ENCODE data around the gene DUS1L. TPM values are rescaled to one million over a fixed set of nuclear protein-coding genes. Genes with fewer than 3 reads are reported as not detected.

DUS1L gene
- total and polyA plus RNA-seq, 12 donors: 34.1 to 191 (median 44.1) TPM

GRCh38 chr17:82021107-82021899 is 44.3 kb downstream of the DUS1L start:
- H3K4me3 ChIP-seq: peak overlapping the region in 6 of 10 donors; percentile 75 to 100 (median 94)

GRCh38 chr17:82020572-82021106 is 45.0 kb downstream of the DUS1L start:
- H3K4me1 ChIP-seq: peaks cover 19 to 34% (median 29%) of the 10 kb centered on the region in 9 donors
- WGBS, 2 donors: 84% methylated on average over 14 of the region's 14 CpGs
- no peak overlapping the region for H3K27ac ChIP-seq
- no peak for TF ChIP-seq CTCF (IDR thresholded peaks at IDR 0.05)
- no peaks in the 10 kb centered on the region for H3K27me3 ChIP-seq
- H3K4me3 ChIP-seq: no peak overlapping the region
- DNase-seq: no peak
- H3K9me3 ChIP-seq: no peaks in the 10 kb centered on the region
- ATAC-seq: no peak
- peaks cover 0 to 26% (median 0%) of the 10 kb centered on the region in 9 donors for H3K36me3 ChIP-seq
- intact Hi-C loops (cut with DNase I): loop anchor here in 8 of 10 donors (1.0 to 2.0 kb wide), 3 partner anchors 60 to 62 kb away; partner anchors contain the start of gene NOTUM (in 3 of the 8)

More at GRCh38 chr17:82021107-82021899, 44.3 kb downstream of the DUS1L start:
- H3K9me3 ChIP-seq: no peaks in the 10 kb centered on the region
- H3K36me3 ChIP-seq: peaks cover 0 to 26% (median 0%) of the 10 kb centered on the region in 9 donors
- peak overlapping the region in 1 of 10 donors; percentile 87 for H3K27ac ChIP-seq
- peak; percentile 62 to 71 for DNase-seq
- peak in 5 of 8 donors; percentile 2 to 28 (median 15) for ATAC-seq
- 49 to 52% methylated on average over 25 of the region's 25 CpGs for WGBS, 2 donors
- H3K4me1 ChIP-seq: peaks cover 19 to 34% (median 29%) of the 10 kb centered on the region in 9 donors
- no peaks in the 10 kb centered on the region for H3K27me3 ChIP-seq
- peak; percentile 47 to 75 (median 67) for TF ChIP-seq CTCF (IDR thresholded peaks at IDR 0.05)
- intact Hi-C loops (cut with DNase I): loop anchor here in 8 of 10 donors (1.0 to 2.0 kb wide), 3 partner anchors 61 to 63 kb away; partner anchors contain the start of gene NOTUM (in 3 of the 8)

GRCh38 chr17:82019690-82020571 is 45.7 kb downstream of the DUS1L start:
- 66 to 69% methylated on average over 33 to 34 of the region's 34 CpGs for WGBS, 2 donors
- Histone ChIP-seq H3K4me1 (peaks cover 19 to 34% (median 29%) of the 10 kb centered on the region in 9 donors), H3K27ac (no peak overlapping the region), H3K4me3 (no peak overlapping the region), H3K27me3 (no peaks in the 10 kb centered on the region), H3K36me3 (peaks cover 0 to 26% (median 0%) of the 10 kb centered on the region in 9 donors), H3K9me3 (no peaks in the 10 kb centered on the region)
- TF ChIP-seq CTCF (IDR thresholded peaks at IDR 0.05): peak; percentile 59 to 77 (median 68)
- ATAC-seq: no peak
- peak in 1 of 2 donors; percentile 70 for DNase-seq
- intact Hi-C loops (cut with DNase I): loop anchor here in 6 of 10 donors (2.0 to 5.0 kb wide), 4 partner anchors 58 to 63 kb away; partner anchors contain the start of gene NOTUM (in 4 of the 6)
